Epithelial cell of esophagus (primary cell): ENCODE data around the gene SPG21.

Experiments
- DNase-seq: peaks from one replicate; pipeline ENCODE4 v3.0.0; 2010; ENCODE audit warnings: low read depth
- H3K4me3 ChIP-seq: 2 replicates; pipeline ENCODE4 v1.5.1; 2011; ENCODE audit warnings: mild to moderate bottlenecking, low read length, control low read depth
- TF ChIP-seq, protein P1 (sequence below): IDR thresholded peaks from 2 replicates; pipeline ENCODE4 v1.5.1; 2011; ENCODE audit warnings: low read depth, mild to moderate bottlenecking, low read length, control low read depth, inconsistent platforms; ENCODE audit not compliant: insufficient read depth; ENCODE audit errors: missing control alignments

SPG21 gene

DNA sequence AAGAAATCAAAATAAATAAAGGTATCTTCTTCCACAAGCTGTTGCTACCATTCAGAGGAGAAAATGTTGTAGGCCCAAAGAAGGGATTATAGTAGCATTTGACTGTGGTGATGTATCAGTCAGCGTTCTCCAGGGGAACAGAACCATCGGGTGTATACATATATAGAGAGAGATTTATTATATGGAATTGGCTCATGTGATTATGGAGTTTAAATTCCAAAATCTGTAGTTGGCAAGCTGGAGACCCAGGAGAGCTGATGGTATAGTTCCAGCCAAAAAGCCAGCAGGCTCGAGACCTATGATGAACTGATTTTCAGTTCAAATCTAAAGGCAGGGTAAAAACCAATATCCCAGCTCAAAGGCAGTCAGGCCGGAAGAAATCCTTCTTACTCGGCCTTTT is 7.4 kb upstream of the SPG21 start:
- H3K4me3 ChIP-seq: no peak overlapping the region
- DNase-seq: no peak
- TF ChIP-seq, protein P1, sequence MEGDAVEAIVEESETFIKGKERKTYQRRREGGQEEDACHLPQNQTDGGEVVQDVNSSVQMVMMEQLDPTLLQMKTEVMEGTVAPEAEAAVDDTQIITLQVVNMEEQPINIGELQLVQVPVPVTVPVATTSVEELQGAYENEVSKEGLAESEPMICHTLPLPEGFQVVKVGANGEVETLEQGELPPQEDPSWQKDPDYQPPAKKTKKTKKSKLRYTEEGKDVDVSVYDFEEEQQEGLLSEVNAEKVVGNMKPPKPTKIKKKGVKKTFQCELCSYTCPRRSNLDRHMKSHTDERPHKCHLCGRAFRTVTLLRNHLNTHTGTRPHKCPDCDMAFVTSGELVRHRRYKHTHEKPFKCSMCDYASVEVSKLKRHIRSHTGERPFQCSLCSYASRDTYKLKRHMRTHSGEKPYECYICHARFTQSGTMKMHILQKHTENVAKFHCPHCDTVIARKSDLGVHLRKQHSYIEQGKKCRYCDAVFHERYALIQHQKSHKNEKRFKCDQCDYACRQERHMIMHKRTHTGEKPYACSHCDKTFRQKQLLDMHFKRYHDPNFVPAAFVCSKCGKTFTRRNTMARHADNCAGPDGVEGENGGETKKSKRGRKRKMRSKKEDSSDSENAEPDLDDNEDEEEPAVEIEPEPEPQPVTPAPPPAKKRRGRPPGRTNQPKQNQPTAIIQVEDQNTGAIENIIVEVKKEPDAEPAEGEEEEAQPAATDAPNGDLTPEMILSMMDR: no peak

DNA sequence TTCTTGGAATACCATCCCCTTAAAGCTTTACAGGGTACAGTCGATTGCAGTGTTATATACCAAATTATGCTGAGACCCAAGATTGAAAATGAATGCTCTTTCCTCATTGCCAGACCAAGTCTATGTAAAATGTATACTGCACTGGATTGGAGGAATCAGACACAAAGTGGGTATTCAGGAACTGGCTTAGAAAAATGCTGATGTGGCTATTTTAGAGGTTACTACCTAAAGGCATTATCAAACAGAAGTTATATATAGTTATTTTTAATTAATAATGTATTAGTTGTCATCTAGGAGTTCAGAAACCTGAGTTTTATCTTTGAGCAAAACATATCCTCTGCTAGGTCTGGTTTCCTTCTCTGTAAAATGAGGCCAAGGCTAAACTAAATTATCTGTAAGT is 3.6 kb upstream of the SPG21 start:
- no peak overlapping the region for H3K4me3 ChIP-seq
- DNase-seq: no peak
- TF ChIP-seq, protein P1: no peak

DNA sequence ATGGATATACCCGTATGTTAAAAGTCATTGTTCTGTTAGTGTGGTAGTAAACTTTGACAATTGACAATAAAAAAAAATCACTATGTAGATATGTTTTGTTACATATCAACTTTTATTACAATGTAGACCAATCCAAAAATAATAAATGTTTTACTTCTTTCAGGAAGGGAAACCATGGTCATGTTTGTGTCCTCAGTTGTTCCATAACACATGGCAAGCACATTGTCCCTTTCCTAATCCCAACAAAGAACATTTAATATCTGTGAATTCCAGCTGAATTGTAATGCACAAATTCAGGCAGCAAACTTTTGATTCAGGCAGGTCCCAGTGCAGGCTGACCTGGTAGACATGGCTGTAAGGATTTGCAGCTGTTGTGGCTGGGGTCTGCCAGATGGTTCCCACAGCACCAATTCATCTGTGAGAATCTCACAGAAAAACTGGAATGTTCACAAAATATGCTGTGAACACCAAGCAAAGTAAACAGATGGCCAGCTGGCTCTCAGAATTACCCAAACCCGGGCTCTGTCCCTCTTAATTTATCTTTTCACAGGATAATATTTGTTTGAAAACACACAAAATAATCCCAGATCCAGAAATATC is 1.9 kb upstream of the SPG21 start:
- TF ChIP-seq, protein P1: no peak
- H3K4me3 ChIP-seq: no peak overlapping the region
- no peak for DNase-seq

DNA sequence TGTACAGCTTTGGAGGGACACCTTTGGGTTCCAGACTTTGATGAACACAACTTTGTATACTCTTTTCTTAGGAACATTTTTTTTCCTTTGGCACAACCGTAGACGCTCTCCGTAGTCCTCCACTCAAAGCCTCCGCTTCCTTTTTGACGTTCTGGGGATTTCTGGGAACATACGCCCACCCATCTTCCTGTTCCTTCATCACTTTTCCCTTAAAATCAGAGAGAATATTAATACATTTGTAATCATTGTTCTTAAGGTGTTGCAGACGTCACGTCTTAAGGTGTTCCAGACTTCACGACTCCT is 405 bp upstream of the SPG21 start:
- DNase-seq: no peak
- H3K4me3 ChIP-seq: peak overlapping the region; percentile 90
- TF ChIP-seq, protein P1: no peak

DNA sequence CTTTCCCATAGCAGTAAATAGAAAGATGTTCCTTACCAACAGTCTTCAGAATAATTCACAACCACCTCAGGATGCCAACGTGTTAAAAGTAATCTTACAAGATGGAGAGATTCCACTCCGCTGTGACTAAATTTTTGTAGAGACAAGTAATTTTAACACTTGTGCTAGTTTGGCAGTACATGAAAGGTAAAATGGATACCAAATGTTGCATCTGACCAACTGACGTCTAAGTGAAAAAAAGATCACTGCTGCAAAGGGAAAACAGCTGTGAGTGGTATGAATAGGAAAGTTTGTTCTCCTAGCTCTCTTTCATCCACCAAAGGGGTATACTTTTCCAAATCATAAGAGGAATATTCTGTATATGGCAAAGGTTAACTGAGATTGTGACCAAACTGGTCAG is 2.6 kb downstream of the SPG21 start:
- H3K4me3 ChIP-seq: no peak overlapping the region
- TF ChIP-seq, protein P1: no peak
- DNase-seq: no peak

DNA sequence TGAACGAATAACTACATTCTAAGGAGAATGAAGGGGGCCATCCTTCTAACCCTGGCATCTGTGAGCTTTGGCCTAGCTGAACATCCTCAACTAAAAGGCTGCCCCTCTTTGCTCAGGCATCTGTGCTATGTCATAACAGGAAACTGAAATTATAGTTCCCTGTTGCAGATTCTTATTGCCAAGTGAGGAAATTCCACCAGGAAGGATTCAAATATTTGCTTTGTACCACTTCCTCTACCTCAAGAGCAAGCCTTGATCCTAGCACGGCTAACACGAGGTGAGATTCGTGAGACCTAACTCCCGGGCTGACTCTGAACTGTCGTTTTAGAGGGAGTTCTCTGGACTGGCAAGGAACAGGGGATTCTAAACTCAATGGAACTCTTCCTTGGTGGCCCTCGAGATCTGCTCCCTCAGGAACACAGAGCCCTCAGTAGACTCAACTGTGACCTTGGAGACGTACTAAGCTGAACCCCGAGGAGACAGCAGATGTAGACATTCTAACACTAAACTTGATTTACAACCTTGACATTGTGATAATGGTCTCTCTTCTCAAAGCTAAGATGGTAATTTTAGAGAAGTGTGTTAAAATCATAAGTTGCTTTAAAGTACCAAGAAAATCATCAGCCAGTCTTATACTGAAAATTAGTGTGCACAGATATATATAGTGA is 4.2 kb downstream of the SPG21 start:
- peak; percentile 18 for DNase-seq
- H3K4me3 ChIP-seq: no peak overlapping the region
- TF ChIP-seq, protein P1: no peak

DNA sequence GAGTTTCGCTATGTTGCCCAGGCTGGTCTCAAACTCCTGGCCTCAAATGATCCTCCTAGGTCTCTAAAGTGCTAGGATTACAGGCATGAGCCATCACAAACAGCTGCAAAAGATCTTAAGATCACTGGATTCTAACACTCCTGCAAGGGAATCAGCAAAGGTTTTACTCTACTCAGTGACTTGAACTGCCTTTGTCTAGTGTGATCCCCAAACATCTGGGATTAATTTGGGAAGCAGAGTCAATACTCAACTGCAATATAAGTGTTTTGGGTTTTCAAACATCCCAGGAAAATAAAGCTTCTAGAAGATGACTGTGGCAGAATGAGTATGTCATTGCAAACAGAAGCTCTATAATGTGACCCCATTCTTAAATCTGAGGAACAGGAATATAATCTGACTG is 7.2 kb downstream of the SPG21 start:
- no peak for DNase-seq
- TF ChIP-seq, protein P1: no peak
- H3K4me3 ChIP-seq: no peak overlapping the region
